ENCODE results near the gene MTG1. TPM values are rescaled to one million over a fixed set of nuclear protein-coding genes. Genes with fewer than 3 reads are reported as not detected.
"Not testable (repeated sequence)": the region's sequence is repeated elsewhere in the genome, so short reads cannot be mapped to it uniquely, and the experiment has no call there.

MTG1 gene
- total RNA-seq, 4 donors from 2014 or later: 26.5 to 139 (median 47.0) TPM

DNA sequence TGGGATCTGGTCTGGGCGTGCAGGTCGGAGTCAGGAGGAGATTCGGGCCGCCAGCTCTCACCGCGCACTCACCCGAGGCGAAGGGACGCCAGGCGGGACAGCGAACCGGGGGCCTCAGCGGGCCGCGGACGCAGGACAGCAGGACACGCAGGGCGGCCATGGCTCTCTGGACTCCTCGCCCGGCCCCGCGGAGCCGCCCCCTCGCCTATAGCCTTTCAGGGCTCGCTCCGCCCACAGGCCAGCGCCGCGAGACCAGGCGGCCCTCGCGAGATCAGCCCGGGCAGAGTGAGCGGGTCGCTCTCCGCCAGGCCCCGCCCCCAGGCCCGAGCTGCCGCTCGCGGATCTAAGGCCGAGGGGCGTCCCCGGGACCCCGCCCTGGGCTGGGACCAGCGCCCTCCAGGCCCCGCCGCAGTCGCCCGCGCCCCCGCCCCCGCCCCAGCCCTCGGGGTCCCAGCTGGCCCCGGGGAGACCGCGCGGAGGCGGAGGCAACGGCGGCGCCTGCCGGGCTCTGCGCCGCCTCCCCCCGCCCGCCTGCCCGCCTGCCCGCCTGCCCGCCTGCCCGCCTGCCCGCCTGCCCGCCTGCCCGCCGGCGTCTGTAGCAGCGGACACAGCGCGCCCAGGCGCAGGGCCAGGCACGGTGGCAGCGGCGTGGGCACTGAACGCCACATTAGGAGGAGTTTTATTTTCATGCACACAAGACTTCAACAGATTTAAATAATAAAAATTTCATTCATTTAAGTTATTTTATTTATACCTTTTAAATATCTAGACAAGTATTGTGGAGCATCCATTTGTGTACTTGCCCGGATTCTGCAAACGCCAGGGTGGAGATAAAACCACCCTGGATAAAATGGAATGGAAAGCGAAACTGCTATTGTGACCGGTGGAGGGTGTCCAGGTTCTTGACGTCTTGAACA is 20.5 kb upstream of the MTG1 start, which contains the start of gene ECHS1:
Gene ECHS1, minus strand, starts transcription at position 181 of the 917 bp plus-strand sequence. Its CDS starts 21 bp downstream, at position 160.
- Histone ChIP-seq H3K27me3 (no peaks in the 10 kb centered on the region), H3K27ac (peak within 1 kb of the TSS; percentile 91 to 92 (median 92)), H3K4me1 (peaks cover 5 to 32% (median 23%) of the 10 kb centered on the region in 4 donors), H3K36me3 (peaks cover 0 to 16% (median 8%) of the 10 kb centered on the region in 4 donors), H3K4me3 (peak within 1 kb of the TSS; percentile 60 to 87 (median 78)), H3K9me3 (no peaks in the 10 kb centered on the region)
- intact Hi-C loops (cut with DNase I; ENCODE audit: low total_unique reads): no loop called here
- 0% methylated on average over 5 to 38 of the region's 89 CpGs for WGBS, 2 donors (ENCODE audit: low coverage in 1 of 2)
- TF ChIP-seq, protein P1, sequence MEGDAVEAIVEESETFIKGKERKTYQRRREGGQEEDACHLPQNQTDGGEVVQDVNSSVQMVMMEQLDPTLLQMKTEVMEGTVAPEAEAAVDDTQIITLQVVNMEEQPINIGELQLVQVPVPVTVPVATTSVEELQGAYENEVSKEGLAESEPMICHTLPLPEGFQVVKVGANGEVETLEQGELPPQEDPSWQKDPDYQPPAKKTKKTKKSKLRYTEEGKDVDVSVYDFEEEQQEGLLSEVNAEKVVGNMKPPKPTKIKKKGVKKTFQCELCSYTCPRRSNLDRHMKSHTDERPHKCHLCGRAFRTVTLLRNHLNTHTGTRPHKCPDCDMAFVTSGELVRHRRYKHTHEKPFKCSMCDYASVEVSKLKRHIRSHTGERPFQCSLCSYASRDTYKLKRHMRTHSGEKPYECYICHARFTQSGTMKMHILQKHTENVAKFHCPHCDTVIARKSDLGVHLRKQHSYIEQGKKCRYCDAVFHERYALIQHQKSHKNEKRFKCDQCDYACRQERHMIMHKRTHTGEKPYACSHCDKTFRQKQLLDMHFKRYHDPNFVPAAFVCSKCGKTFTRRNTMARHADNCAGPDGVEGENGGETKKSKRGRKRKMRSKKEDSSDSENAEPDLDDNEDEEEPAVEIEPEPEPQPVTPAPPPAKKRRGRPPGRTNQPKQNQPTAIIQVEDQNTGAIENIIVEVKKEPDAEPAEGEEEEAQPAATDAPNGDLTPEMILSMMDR (IDR thresholded peaks at IDR 0.05): peak in 1 of 5 experiments; percentile 12
- TF ChIP-seq POLR2A (IDR thresholded peaks at IDR 0.05) (peak; percentile 77), EP300 (IDR thresholded peaks at IDR 0.05; ENCODE audit: low read depth) (no peak), POLR2AphosphoS5 (IDR thresholded peaks at IDR 0.05) (peak; percentile 62 to 84 (median 73))
- peak; percentile 97 for DNase-seq
- in situ Hi-C loops (cut with MboI; ENCODE audit: low pct_ligation_motif_present in 1 of 4, low pct_unique_long_range_greater_than_20kb in 1 of 4, low sequenced_read_pairs in 3 of 4): no loop called here

DNA sequence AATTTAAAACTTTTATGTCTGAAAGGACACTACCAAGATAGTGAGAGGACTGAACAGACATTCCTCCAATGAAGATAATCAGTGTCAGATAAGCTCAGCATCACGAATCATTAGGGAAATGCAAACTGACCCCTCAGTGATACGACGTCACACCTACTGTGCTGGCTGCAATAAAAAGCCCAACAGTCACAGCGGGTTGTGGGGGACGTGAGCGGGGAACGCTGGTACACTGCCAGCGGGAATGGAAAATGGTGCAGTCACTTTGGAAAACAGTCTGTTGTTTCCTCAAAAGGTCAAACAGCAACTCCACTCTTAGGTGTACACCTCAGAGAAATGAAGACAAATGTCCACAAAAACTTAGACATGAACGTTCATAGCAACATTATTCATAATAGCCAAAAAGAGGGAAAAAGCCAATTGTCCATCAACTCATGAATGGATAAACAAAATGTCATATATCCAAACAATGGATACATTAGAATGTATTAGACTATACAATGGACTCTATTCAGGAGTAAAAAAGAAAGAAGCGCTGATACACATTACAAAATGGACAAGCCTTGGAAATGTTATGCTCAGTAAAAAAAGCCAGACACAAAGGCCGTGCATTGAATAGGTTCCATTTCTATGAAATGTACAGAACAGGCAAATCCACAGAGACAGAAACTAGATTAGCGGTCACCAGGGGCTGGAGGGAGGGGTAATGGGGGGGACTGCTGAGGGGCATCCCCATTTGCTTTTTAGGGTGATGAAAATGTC is 18.4 kb upstream of the MTG1 start:
- no peak for DNase-seq
- no peaks in the 10 kb centered on the region for H3K36me3 ChIP-seq
- in situ Hi-C loops (cut with MboI; ENCODE audit: low pct_ligation_motif_present in 1 of 4, low pct_unique_long_range_greater_than_20kb in 1 of 4, low sequenced_read_pairs in 3 of 4) (no loop called here), intact Hi-C loops (cut with DNase I; ENCODE audit: low total_unique reads) (no loop called here)
- no peak overlapping the region for H3K4me3 ChIP-seq
- H3K4me1 ChIP-seq: peaks cover 10 to 41% (median 33%) of the 10 kb centered on the region in 4 donors
- TF ChIP-seq, protein P1 (IDR thresholded peaks at IDR 0.05): no peak
- no peak for TF ChIP-seq POLR2AphosphoS5 (IDR thresholded peaks at IDR 0.05)
- no peak for TF ChIP-seq POLR2A (IDR thresholded peaks at IDR 0.05)
- TF ChIP-seq EP300 (IDR thresholded peaks at IDR 0.05; ENCODE audit: low read depth): no peak
- no peak overlapping the region for H3K27ac ChIP-seq
- no peaks in the 10 kb centered on the region for H3K27me3 ChIP-seq
- 79 to 83% methylated on average over 12 of the region's 12 CpGs for WGBS, 2 donors (ENCODE audit: low coverage in 1 of 2)
- no peaks in the 10 kb centered on the region for H3K9me3 ChIP-seq

DNA sequence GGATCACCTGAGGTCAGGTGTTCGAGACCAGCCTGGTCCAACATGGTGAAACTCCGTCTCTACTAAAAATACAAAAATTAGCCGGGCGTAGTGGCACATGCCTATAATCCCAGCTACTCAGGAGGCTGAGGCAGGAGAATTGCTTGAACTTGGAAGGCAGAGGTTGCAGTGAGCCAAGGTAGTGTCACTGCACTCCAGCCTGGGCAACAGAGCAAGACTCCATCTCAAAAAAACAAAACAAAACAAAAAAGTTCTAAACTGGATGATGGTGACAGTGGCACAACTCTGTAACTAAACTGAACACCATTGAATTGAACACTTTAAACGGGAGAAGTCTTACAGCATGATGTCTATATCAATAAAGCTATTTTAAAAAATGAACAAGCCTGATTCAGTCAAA is 17.8 kb upstream of the MTG1 start:
- H3K27ac ChIP-seq; H3K9me3 ChIP-seq; H3K36me3 ChIP-seq; in situ Hi-C loops (cut with MboI; ENCODE audit: low pct_ligation_motif_present in 1 of 4, low pct_unique_long_range_greater_than_20kb in 1 of 4, low sequenced_read_pairs in 3 of 4); DNase-seq; H3K4me3 ChIP-seq; H3K27me3 ChIP-seq; intact Hi-C loops (cut with DNase I; ENCODE audit: low total_unique reads): not testable (repeated sequence)
- peaks cover 10 to 41% (median 33%) of the 10 kb centered on the region in 4 donors for H3K4me1 ChIP-seq
- WGBS, 2 donors (ENCODE audit: low coverage in 1 of 2): 88 to 100% methylated on average over 1 to 5 of the region's 5 CpGs

DNA sequence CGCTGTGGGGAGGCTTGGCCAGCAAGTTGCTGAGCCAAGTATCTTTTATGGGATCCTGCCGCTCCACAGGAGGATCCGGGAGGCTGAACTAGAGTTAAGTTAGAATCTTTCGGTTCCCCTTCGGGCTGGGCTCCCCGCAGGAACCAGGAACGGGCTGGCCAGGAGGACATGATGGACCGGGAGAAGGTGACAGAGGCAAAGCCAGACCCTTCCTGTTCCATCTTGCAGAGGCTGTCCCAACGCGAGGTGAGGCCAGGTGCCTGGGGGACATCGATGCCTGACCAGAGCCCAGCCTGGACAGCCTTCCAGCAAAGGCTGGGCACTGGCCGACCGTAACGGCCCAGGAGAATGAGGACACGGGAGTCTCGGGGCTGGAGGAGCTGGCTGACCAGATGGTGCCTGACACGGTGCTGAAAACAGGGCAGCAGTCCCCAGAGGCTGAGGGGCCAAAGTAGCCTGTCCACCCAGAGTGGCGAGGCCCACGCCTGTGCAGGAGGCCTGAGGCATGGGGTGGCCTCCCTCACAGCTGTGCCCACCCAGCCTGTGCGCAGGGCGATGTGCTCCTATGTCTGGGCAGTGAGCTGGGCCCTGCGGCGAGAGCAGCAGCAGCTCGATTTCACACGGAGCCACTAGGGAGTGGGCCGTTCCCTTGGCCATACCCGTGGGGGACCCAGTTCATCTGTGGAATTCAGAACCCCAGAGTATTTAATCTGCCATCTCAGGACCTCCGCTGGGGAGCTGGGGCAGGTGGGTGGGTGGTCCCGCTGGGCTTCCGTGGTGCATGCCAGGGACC is 16.7 kb upstream of the MTG1 start:
- TF ChIP-seq, protein P1 (IDR thresholded peaks at IDR 0.05): no peak
- no peak for TF ChIP-seq POLR2AphosphoS5 (IDR thresholded peaks at IDR 0.05)
- no peak for TF ChIP-seq EP300 (IDR thresholded peaks at IDR 0.05; ENCODE audit: low read depth)
- TF ChIP-seq POLR2A (IDR thresholded peaks at IDR 0.05): no peak
- H3K36me3 ChIP-seq: no peaks in the 10 kb centered on the region
- H3K9me3 ChIP-seq: no peaks in the 10 kb centered on the region
- no peak overlapping the region for H3K4me3 ChIP-seq
- 91% methylated on average over 25 of the region's 30 CpGs; no CpG with 5 or more reads in 1 of the 2 donors for WGBS, 2 donors (ENCODE audit: low coverage in 1 of 2)
- no peaks in the 10 kb centered on the region for H3K27me3 ChIP-seq
- peak overlapping the region in 2 of 4 donors; percentile 86 to 94 for H3K27ac ChIP-seq
- no peak for DNase-seq
- peaks cover 10 to 35% (median 29%) of the 10 kb centered on the region in 4 donors for H3K4me1 ChIP-seq
- intact Hi-C loops (cut with DNase I; ENCODE audit: low total_unique reads): no loop called here
- in situ Hi-C loops (cut with MboI; ENCODE audit: low pct_ligation_motif_present in 1 of 4, low pct_unique_long_range_greater_than_20kb in 1 of 4, low sequenced_read_pairs in 3 of 4): no loop called here
